HUES48 (cell line): ENCODE data around the gene ZBTB20.

Experiments
- H3K27ac ChIP-seq: one replicate; pipeline ENCODE4 v1.7.0; 2013; ENCODE audit warnings: low read depth, low read length, inconsistent platforms
- H3K27me3 ChIP-seq: 2 replicates; pipeline ENCODE4 v1.6.1; 2013; ENCODE audit warnings: mild to moderate bottlenecking, low read length; ENCODE audit not compliant: control insufficient read depth, insufficient read depth
- H3K36me3 ChIP-seq: 2 replicates; pipeline ENCODE4 v1.6.1; 2013; ENCODE audit warnings: low read length; ENCODE audit not compliant: control insufficient read depth, insufficient read depth
- H3K4me1 ChIP-seq: 2 replicates; pipeline ENCODE4 v1.6.1; 2013; ENCODE audit warnings: mild to moderate bottlenecking, low read length; ENCODE audit not compliant: control insufficient read depth, insufficient read depth
- H3K4me3 ChIP-seq: 2 replicates; pipeline ENCODE4 v1.5.1; 2013; ENCODE audit warnings: mild to moderate bottlenecking, low read depth, low read length
- H3K9ac ChIP-seq: 2 replicates; pipeline ENCODE4 v1.6.1; 2013; ENCODE audit warnings: mild to moderate bottlenecking, low read depth, low read length, moderate library complexity
- H3K9me3 ChIP-seq: 2 replicates; pipeline ENCODE4 v1.6.1; 2013; ENCODE audit warnings: low read length; ENCODE audit not compliant: control insufficient read depth, insufficient read depth

ZBTB20 gene

GRCh38 chr3:114644367-114644766 lies 502.7 kb downstream of the ZBTB20 start:
- H3K4me3 ChIP-seq = no peak overlapping the region
- no peaks in the 10 kb centered on the region for H3K36me3 ChIP-seq
- H3K4me1 ChIP-seq = peaks cover 14% of the 10 kb centered on the region; the same call in 1 of the 2 replicates
- no peaks in the 10 kb centered on the region for H3K27me3 ChIP-seq
- H3K9ac ChIP-seq = no peak overlapping the region
- H3K9me3 ChIP-seq = no peaks in the 10 kb centered on the region
- H3K27ac ChIP-seq = no peak overlapping the region

- Histone ChIP-seq H3K27me3 (no peaks in the 10 kb centered on the region), H3K36me3 (no peaks in the 10 kb centered on the region), H3K9me3 (no peaks in the 10 kb centered on the region), H3K27ac (no peak overlapping the region), H3K9ac (no peak overlapping the region), H3K4me1 (peaks cover 14% of the 10 kb centered on the region; the same call in 1 of the 2 replicates), H3K4me3 (no peak overlapping the region)
Measured at GRCh38 chr3:114642951-114643741, 503.9 kb downstream of the ZBTB20 start.

- peaks cover 14% of the 10 kb centered on the region; the same call in 1 of the 2 replicates for H3K4me1 ChIP-seq
- H3K4me3 ChIP-seq = no peak overlapping the region
- H3K9me3 ChIP-seq = no peaks in the 10 kb centered on the region
- no peaks in the 10 kb centered on the region for H3K27me3 ChIP-seq
- H3K9ac ChIP-seq = no peak overlapping the region
- H3K27ac ChIP-seq = no peak overlapping the region
- H3K36me3 ChIP-seq = no peaks in the 10 kb centered on the region
Measured at GRCh38 chr3:114640126-114640525, 507.0 kb downstream of the ZBTB20 start.

- Histone ChIP-seq H3K36me3 (no peaks in the 10 kb centered on the region), H3K27me3 (no peaks in the 10 kb centered on the region), H3K4me1 (peaks cover 9% of the 10 kb centered on the region; the same call in 1 of the 2 replicates), H3K9ac (no peak overlapping the region), H3K4me3 (no peak overlapping the region), H3K27ac (no peak overlapping the region), H3K9me3 (no peaks in the 10 kb centered on the region)
Measured at GRCh38 chr3:114639171-114639570, 507.9 kb downstream of the ZBTB20 start.

- no peak overlapping the region for H3K27ac ChIP-seq
- H3K4me1 ChIP-seq = 0 out of 2 replicates have a peak, but pooled peaks cover 3% of the 10 kb centered on the region
- no peak overlapping the region for H3K4me3 ChIP-seq
- H3K9me3 ChIP-seq = no peaks in the 10 kb centered on the region
- no peaks in the 10 kb centered on the region for H3K27me3 ChIP-seq
- H3K9ac ChIP-seq = no peak overlapping the region
- H3K36me3 ChIP-seq = no peaks in the 10 kb centered on the region
Measured at GRCh38 chr3:114635878-114636277, 511.2 kb downstream of the ZBTB20 start.

- no peak overlapping the region for H3K9ac ChIP-seq
- no peak overlapping the region for H3K27ac ChIP-seq
- H3K27me3 ChIP-seq = no peaks in the 10 kb centered on the region
- H3K4me1 ChIP-seq = no peaks in the 10 kb centered on the region
- no peaks in the 10 kb centered on the region for H3K9me3 ChIP-seq
- H3K4me3 ChIP-seq = no peak overlapping the region
- no peaks in the 10 kb centered on the region for H3K36me3 ChIP-seq
Measured at GRCh38 chr3:114634635-114635034, 512.5 kb downstream of the ZBTB20 start.

GRCh38 chr3:114632757-114633424 lies 514.2 kb downstream of the ZBTB20 start:
- Histone ChIP-seq H3K4me1 (peaks cover 3% of the 10 kb centered on the region; the same call in 1 of the 2 replicates), H3K36me3 (no peaks in the 10 kb centered on the region), H3K9ac (no peak overlapping the region), H3K27me3 (no peaks in the 10 kb centered on the region), H3K4me3 (no peak overlapping the region), H3K27ac (no peak overlapping the region), H3K9me3 (no peaks in the 10 kb centered on the region)

GRCh38 chr3:114627770-114628169 lies 519.3 kb downstream of the ZBTB20 start:
- no peak overlapping the region for H3K27ac ChIP-seq
- no peaks in the 10 kb centered on the region for H3K27me3 ChIP-seq
- no peak overlapping the region for H3K9ac ChIP-seq
- peaks cover 5% of the 10 kb centered on the region; the same call in 1 of the 2 replicates for H3K4me1 ChIP-seq
- H3K36me3 ChIP-seq = no peaks in the 10 kb centered on the region
- no peak overlapping the region for H3K4me3 ChIP-seq
- H3K9me3 ChIP-seq = no peaks in the 10 kb centered on the region

- H3K9me3 ChIP-seq = no peaks in the 10 kb centered on the region
- no peak overlapping the region for H3K27ac ChIP-seq
- H3K4me1 ChIP-seq = peaks cover 5% of the 10 kb centered on the region; the same call in 1 of the 2 replicates
- no peak overlapping the region for H3K4me3 ChIP-seq
- no peaks in the 10 kb centered on the region for H3K36me3 ChIP-seq
- H3K27me3 ChIP-seq = no peaks in the 10 kb centered on the region
- no peak overlapping the region for H3K9ac ChIP-seq
Measured at GRCh38 chr3:114626751-114627150, 520.3 kb downstream of the ZBTB20 start.

- H3K4me3 ChIP-seq = no peak overlapping the region; the same call in 1 of the 2 replicates
- no peaks in the 10 kb centered on the region for H3K9me3 ChIP-seq
- no peaks in the 10 kb centered on the region for H3K27me3 ChIP-seq
- no peak overlapping the region for H3K9ac ChIP-seq
- no peaks in the 10 kb centered on the region for H3K36me3 ChIP-seq
- H3K27ac ChIP-seq = no peak overlapping the region
- H3K4me1 ChIP-seq = peaks cover 5% of the 10 kb centered on the region; the same call in 1 of the 2 replicates
Measured at GRCh38 chr3:114624571-114625181, 522.4 kb downstream of the ZBTB20 start.

- Histone ChIP-seq H3K4me1 (peaks cover 5% of the 10 kb centered on the region; the same call in 1 of the 2 replicates), H3K4me3 (no peak overlapping the region), H3K9ac (no peak overlapping the region)
Measured at GRCh38 chr3:114624047-114624445, 523.0 kb downstream of the ZBTB20 start.

More at GRCh38 chr3:114624047-114624445, 523.0 kb downstream of the ZBTB20 start:
- Histone ChIP-seq H3K27ac (no peak overlapping the region), H3K27me3 (no peaks in the 10 kb centered on the region), H3K36me3 (no peaks in the 10 kb centered on the region), H3K9me3 (no peaks in the 10 kb centered on the region)
